HEK293 (cell line): ENCODE results near the gene PCED1A.

Experiments
- ZNF610 ChIP-seq: fragments of 450-650 bp; formaldehyde crosslinking; IDR thresholded peaks from 2 replicates; pipeline ENCODE4 v1.5.1; 2016; ENCODE audit warnings: missing biosample characterization, missing genetic modification characterization, borderline replicate concordance
- ZNF629 ChIP-seq: fragments of 450-650 bp; formaldehyde crosslinking; IDR thresholded peaks from 2 replicates; pipeline ENCODE4 v1.5.1; 2017; ENCODE audit warnings: missing biosample characterization, missing genetic modification characterization
- TF ChIP-seq, protein P1 (sequence below): fragments of 450-650 bp; formaldehyde crosslinking; IDR thresholded peaks from 2 replicates; pipeline ENCODE4 v1.5.1; 2016; ENCODE audit warnings: missing biosample characterization, missing genetic modification characterization

DNA sequence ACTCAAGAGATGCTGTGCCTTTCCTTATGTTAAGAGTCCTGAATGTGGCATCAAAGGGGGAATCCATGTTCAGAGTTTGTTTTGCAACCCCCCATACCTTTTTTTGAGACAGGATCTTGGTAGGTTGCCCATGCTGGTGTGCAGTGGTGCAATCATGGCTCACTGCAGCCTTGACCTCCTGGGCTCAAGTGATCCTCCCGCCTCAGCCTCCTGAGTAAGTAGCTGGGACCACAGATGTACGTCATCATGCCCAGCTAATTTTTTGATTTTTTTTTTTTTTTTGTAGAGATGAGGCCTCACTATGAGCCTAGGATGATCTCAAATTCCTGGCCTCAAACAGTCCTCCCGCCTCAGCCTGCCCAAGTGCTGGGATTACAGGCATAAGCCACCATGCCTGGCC is 49.3 kb upstream of the PCED1A start:
- TF ChIP-seq, protein P1, sequence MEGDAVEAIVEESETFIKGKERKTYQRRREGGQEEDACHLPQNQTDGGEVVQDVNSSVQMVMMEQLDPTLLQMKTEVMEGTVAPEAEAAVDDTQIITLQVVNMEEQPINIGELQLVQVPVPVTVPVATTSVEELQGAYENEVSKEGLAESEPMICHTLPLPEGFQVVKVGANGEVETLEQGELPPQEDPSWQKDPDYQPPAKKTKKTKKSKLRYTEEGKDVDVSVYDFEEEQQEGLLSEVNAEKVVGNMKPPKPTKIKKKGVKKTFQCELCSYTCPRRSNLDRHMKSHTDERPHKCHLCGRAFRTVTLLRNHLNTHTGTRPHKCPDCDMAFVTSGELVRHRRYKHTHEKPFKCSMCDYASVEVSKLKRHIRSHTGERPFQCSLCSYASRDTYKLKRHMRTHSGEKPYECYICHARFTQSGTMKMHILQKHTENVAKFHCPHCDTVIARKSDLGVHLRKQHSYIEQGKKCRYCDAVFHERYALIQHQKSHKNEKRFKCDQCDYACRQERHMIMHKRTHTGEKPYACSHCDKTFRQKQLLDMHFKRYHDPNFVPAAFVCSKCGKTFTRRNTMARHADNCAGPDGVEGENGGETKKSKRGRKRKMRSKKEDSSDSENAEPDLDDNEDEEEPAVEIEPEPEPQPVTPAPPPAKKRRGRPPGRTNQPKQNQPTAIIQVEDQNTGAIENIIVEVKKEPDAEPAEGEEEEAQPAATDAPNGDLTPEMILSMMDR (tag by site-specific recombination), result no peak
- TF ChIP-seq ZNF629 (tag by site-specific recombination) (no peak), ZNF610 (no peak)
